WTC11 (cell line): ENCODE results near the gene NPAS2.

Experiments used
- FOXJ3 ChIP-seq: sonication (generic); formaldehyde crosslinking; IDR thresholded peaks from 2 replicates; pipeline ENCODE4 v1.9.0; 2021; ENCODE audit warnings: missing genetic modification reagents, mild to moderate bottlenecking, borderline replicate concordance
- NFE2L1 ChIP-seq: sonication (generic); formaldehyde crosslinking; IDR thresholded peaks from 2 replicates; pipeline ENCODE4 v1.8.1; 2023; ENCODE audit warnings: missing genetic modification reagents
- NR2C2 ChIP-seq: sonication (generic); formaldehyde crosslinking; IDR thresholded peaks from 2 replicates; pipeline ENCODE4 v1.8.0; 2022; ENCODE audit warnings: mild to moderate bottlenecking, missing genetic modification reagents
- SP1 ChIP-seq: sonication (generic); formaldehyde crosslinking; conservative IDR thresholded peaks from 2 replicates; pipeline ENCODE4 v1.8.1; 2022; ENCODE audit warnings: missing genetic modification reagents
- USF2 ChIP-seq: sonication (generic); formaldehyde crosslinking; IDR thresholded peaks from 2 replicates; pipeline ENCODE4 v1.8.1; 2023; ENCODE audit warnings: mild to moderate bottlenecking, missing genetic modification reagents, moderate library complexity
- ZBTB43 ChIP-seq: sonication (generic); formaldehyde crosslinking; IDR thresholded peaks from 2 replicates; pipeline ENCODE4 v1.8.1; 2023; ENCODE audit warnings: mild to moderate bottlenecking, missing genetic modification reagents
- TF ChIP-seq, protein P1 (sequence below): fragments of 200-600 bp; IDR thresholded peaks from 2 replicates; pipeline ENCODE4 v1.8.0; 2022; ENCODE audit warnings: antibody characterized with exemption

- TF ChIP-seq USF2 (no peak), ZBTB43 (CRISPR knock-in tag) (no peak), NFE2L1 (CRISPR knock-in tag) (no peak), NR2C2 (CRISPR knock-in tag) (no peak), FOXJ3 (CRISPR knock-in tag) (no peak), SP1 (CRISPR knock-in tag) (no peak)
- TF ChIP-seq, protein P1, sequence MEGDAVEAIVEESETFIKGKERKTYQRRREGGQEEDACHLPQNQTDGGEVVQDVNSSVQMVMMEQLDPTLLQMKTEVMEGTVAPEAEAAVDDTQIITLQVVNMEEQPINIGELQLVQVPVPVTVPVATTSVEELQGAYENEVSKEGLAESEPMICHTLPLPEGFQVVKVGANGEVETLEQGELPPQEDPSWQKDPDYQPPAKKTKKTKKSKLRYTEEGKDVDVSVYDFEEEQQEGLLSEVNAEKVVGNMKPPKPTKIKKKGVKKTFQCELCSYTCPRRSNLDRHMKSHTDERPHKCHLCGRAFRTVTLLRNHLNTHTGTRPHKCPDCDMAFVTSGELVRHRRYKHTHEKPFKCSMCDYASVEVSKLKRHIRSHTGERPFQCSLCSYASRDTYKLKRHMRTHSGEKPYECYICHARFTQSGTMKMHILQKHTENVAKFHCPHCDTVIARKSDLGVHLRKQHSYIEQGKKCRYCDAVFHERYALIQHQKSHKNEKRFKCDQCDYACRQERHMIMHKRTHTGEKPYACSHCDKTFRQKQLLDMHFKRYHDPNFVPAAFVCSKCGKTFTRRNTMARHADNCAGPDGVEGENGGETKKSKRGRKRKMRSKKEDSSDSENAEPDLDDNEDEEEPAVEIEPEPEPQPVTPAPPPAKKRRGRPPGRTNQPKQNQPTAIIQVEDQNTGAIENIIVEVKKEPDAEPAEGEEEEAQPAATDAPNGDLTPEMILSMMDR: no peak
Measured at GRCh38 chr2:100799686-100800085, 20.3 kb upstream of the NPAS2 start.
